GM21367 (cell line): ENCODE data around the gene KIAA0513.

Source experiments
- ATAC-seq: cut with Tn5 transposase; IDR thresholded peaks from one replicate; pipeline ENCODE4 v1.9.1; 2021; ENCODE audit not compliant: unreplicated experiment

The KIAA0513 gene

DNA sequence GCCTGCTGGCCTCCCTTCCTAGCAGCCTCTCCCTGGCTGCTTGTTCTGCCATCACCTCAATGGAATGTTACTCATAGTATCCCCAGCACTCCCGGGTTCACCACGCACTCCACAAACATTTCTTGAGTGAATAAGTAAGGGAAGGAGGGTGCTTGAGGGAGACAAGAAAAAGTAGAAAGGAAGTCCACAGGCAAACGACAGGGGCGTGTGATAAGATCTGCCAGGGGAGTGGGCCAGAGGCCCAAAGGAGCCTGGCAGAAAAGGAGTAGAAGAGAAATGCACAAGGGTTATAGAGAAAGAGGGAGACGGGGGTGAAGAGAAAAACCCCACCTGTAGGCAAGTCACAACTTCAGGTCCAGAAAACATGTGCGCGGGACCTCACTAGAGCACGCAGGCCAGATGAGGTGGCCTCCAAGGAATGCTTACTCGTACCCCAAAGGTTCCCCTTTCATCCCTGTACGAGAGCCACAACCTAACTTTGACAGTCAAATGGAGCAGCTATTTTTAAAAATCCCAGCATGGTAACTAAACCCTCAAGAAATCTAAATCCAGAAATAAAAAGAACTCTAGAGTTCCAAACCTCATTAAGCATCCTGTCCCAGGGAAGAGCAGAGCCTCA lies 22.9 kb upstream of the KIAA0513 start:
- ATAC-seq, result no peak

DNA sequence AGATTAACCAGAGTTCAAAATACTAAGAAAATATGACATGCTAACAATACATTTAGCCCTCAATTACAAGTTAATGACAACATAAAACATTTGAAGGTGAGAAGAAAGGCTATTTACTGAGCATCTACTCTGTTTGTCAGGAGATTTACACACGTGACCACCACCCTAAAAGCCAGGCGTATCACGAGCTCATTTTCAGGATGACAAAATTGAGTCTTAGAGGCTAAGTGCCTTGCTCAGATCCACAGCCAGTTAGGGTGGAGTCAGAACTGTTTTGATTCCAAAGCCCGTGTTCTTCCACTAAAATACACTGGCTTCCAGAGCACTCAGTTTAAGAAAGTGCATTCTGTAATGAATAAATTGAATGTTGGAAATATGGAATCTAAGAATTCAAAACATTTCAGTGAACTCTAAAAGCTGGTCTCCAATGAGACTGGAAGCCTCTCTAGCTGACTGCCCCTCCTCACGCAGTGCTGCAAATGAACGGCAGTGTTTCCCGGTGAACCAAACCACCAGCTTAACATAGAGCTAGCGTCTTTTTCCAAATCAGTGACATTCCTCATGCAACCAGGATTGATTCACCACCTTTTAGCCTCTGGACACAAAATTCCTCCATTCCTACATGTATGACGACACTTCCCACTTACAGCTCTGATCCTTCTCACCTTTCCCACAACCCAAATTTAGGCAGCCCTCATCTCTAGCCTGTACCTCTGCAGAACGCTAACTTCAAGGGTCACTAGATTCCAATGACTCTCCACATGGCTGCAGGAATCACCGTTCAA lies 22.1 kb upstream of the KIAA0513 start:
- no peak for ATAC-seq

DNA sequence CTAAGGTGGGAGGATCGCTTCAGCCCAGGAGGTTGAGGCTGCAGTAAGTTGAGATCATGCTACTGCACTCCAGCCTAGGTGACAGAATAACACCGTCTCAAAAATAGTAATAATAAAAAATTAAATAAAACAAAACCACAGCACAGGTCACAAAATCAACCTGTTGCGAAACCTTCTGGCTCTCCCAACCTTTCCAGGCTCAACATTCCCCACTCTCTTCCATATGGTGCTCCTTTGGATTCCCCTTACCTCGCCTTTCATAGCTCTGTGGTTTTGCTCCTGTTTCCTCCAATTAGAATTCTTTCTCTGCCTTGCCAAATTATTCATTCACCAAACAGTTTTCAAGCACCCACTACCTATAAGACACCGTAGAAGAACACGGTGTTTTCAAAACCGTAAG lies 21.0 kb upstream of the KIAA0513 start:
- no peak for ATAC-seq

DNA sequence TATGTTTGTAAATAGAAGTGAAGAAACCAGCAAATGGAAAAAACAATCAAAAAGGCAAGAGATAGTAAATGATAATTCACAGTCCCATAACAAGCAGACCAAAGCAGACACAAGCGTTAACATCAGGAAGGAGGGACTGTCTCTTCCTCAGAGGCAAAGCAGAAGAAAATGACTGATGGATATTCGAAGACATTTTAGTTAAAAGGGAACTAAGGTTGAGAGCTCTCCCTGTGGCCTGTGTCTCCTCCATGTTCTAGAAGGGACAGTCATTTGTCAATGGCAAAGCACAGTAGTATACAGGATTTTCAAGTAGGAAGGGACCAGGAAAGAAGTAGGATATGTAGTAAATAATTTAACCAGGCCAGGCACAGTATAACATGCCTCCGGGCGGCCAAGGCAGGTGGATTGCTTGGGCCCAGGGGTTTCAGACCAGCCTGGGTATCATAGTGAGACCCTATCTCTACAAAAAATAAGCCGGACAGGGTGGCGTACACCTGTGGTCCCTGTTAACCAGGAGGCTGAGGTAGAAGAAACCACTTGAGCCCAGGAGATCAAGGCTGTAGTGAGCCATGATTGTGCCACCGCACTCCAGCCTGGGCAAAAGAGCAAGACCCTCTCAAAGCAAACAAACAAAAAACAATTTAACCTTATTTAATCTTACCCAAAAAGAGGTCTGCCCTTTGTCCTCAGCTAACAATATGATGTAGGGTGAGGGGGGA lies 19.9 kb upstream of the KIAA0513 start:
- ATAC-seq, result no peak

GRCh38 chr16:85008271-85008670 lies 19.3 kb upstream of the KIAA0513 start:
- no peak for ATAC-seq

DNA sequence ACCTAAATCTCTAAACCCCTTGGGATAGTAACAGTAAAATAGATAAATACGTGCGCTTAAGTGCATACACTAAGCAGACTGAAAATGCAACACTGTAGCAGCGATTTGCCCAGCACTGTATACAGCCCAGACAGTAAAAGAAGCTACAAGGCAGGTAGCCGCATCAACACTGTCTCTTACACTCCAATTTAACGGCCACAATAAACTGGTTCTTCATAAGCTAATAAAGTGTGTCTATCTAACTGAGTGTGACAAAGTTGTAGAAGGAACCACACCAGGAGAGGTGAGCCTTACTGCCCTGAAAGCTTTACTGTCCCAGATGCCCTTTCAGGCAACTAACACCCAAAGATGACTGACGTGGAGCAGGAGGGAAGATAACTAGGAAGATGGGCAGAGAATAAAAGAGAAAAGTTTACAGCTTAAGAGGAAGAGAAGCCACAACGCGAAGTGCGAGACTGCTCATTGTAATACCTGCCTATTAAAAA lies 17.1 kb upstream of the KIAA0513 start:
- ATAC-seq, result no peak

GRCh38 chr16:85010931-85011845 lies 16.4 kb upstream of the KIAA0513 start, which contains the start of gene ZDHHC7:
Gene ZDHHC7, minus strand, starts transcription at chr16:85011535. Its CDS starts 20,917 bp downstream, at chr16:84990618.
- peak; percentile 87 for ATAC-seq

- ATAC-seq, result no peak
Measured at GRCh38 chr16:85011846-85012284, 15.7 kb upstream of the KIAA0513 start.

GRCh38 chr16:85014311-85014710 lies 13.3 kb upstream of the KIAA0513 start:
- ATAC-seq, result no peak

DNA sequence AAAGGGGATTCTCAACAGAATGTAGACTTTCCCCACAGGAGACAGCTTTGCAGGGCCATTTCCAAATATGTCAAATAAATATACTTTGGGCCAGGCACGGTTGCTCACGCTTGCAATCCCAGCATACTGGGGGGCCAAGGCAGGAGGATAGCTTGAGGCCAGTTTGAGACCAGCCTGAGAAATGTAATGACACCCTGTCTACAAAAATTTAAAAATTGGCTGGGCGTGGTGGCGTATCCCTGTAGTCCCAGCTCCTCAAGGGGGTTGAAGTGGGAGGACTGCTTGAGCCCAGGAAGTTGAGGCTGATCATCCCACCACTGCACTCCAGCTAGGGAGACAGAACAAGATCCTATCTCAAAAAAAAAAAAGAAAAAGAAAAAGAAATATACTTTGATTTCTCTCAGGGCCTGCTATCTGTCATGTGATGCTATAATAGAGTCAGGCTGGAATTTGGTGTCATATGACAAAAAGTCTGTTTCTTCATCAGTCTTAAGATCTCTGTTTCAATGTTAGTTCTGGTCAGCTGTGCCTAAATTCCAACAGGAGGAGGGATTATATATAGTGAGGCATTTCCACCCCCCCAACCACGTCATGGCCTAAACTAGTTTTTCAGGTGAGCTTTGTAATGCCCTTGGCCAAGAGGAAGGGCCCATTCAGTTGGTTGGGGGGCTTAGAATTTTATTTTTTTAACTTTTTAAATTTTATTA lies 12.0 kb upstream of the KIAA0513 start:
- ATAC-seq, result no peak

DNA sequence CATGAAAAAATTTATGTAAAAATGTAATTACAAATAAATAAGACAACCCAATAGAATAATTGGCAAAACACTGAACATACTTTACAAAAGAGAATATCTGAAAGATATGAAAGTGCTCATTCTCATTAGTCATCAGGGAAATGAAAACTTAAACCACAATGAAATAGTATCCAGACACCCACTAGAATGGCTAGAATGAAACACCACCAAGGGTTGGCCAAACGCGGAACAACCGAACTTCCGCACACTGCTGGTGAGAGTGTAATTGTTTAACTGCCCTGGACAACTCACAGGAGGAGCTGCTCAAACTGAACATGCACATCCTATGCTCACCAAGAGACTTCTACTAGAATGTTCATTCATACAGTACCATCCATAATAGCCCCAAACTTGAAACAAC lies 10.4 kb upstream of the KIAA0513 start:
- no peak for ATAC-seq

DNA sequence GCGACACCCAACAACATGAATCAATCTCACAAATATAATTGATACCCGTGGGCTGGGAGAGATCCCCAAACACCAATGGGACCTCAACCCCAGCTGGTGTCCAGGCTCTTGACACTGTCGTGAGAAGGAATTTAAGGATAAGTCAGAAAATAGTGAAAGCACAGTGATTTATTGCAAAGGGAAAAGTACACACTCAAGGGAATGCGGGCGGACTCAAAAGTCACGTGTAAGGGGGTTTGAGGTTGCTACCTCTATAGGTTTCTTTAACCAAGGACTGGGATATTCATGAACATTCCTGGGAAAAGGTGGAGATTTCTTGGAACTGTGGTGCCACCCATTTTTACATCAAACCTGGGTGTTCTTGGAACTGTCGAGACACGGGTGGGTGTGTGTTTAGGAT lies 10.0 kb upstream of the KIAA0513 start:
- no peak for ATAC-seq

GRCh38 chr16:85018529-85019236 lies 8.9 kb upstream of the KIAA0513 start:
- ATAC-seq, result no peak

- no peak for ATAC-seq
Measured at GRCh38 chr16:85019659-85020245, 7.8 kb upstream of the KIAA0513 start.

- ATAC-seq, result no peak
Measured at GRCh38 chr16:85025781-85026653, 1.6 kb upstream of the KIAA0513 start.

DNA sequence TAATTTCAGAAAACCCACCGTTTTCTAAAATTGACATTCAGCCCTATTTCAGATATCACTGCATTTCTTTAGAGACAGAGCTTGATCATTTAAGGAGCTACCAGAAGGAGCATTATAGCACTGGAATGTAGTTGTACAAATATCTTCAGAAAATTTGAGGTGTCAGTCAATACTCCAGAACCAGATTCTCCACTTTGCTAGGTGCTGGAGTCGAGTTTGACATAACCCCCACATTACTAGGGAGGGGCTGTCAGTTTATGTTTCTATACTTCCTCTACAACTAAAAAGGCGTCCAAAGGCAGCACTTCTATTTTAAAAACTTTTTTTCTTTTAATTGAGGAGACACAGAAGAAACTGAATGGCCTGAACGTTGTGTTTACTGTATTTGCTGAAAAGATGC lies 892 bp upstream of the KIAA0513 start:
- ATAC-seq, result no peak

DNA sequence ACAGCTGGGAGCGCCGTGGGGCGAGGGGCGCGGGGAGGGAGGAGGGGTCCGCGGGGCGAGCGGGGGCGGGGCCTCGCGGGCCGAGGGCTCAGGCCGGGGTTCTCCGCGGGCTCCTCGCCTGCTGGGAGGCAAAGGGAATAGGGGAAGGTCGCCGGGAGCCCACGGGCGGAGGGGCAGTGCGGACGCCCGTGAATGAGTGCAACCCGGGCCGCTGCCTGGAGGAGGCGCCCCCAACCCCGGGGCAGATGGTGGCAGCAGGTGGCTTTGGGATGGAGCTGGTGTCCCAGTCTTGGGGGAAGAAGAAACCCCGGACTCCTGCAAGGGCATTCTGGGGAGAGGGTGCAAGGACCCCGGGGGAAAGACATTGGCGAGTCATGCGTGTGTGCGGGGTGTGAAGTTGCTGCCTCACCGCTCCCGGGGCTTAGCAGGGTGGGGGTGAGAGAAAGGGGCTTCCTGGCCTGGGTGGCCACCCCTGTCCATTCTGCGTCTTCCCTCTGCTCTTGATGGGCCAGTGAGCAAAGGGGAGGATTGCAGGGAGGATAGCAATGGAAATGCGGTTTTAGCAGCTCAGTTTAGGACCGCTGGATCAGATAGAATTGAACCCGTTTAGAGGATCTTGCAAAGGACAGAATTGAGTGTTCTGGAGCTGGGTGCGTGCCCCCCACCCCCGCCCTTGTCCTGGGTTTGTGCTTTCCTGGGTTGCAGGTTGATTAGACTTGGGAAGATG lies 526 bp downstream of the KIAA0513 start:
- peak; percentile 14 for ATAC-seq
